ENCODE measurements around the gene DEPDC1B.
A peak's percentile ranks its signal among the peaks of the same experiment; 100 is the strongest.
"Not testable (repeated sequence)": the region's sequence is repeated elsewhere in the genome, so short reads cannot be mapped to it uniquely, and the experiment has no call there.

The DEPDC1B gene

DNA sequence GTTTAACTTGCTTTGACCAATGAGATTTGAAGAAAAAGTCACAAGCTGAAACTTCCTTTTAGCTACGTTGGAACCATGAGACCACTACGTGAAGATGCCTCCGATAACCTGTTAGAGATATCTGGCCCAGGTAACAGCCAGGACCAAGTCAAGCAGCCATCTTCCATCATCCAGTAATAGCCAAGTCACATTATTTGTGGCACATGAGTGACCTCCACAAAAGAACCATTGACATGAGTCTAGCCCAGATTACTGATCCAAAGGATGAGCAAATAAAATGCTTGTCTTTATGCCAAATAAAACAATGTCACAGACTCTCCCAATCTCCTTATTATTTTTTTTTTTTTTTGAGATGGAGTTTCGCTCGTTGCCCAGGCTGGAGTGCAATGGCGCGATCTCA is 1.6 kb downstream of the DEPDC1B start:
- no peak for DNase-seq

DNA sequence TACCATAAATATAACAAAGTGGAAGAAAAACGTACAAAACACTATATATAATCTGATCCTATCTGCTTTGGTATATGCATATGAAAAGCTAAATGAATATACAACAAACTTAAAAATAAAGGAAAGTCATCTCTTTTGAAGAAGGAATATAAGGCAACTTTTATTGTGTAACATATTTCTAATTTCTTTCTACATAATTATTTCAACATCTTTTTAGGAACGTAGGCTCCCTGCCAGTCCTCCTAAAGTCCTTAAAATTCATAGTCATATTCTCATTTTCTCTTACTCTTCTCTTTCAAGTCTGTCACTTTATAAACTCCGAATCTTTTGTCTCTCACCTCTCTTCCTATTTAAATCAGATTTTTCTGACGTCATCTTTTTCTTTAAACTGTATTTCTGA is 9.6 kb downstream of the DEPDC1B start:
- no peak for DNase-seq

DNA sequence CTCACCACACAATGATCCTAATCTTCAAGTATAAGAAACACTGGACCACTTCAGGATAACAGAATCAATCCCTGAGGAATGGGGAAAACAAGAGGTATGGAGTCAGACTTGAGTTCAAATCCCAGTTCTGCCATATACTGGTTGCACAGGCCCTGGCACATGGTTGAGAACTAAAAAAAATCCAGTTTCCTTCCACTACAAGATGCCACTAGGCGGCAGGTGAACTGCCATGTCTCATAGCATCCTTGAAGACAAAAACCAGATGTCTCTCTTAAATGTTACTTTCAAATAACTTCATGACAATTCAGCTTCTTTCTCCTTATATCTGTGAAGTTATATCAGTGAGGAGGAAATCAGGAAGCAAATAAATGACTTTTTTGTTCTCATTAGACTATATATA is 11.0 kb downstream of the DEPDC1B start:
- DNase-seq, result no peak

DNA sequence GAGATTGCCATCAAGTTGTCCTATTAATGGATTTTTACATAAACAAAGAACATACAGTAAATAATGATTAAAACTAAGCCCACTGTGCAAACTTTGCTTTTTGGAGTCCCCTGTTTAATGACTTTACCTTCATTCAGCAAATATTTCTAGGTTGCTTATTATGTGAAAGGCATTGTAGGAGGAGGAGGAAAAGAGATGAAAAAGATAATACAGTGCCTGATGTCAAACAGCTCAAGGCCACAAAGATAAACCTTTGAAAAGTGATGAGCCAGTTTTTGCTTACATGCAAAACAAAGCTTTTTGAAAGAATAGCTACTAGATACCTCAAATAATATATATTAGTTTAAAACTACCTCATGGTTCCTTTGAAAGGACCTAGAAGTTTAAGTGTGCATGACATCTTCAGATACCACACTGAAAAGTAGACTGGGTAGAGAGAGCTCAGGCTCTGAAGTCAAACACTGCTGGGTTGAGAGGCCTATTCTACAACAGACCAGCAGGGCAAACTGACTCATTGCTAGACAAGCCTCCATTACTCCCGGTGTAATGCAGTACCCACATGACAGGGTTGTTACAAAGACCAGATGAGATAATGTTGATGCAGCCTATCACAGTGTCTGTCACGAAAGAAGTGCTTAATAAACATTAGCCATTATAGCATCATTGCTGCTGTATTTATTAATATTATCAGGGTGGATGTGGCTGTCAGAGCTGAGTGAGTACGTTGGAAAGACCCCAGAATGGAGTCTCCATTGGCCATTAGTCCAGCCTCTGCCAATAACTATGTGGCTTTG is 11.8 kb downstream of the DEPDC1B start:
- DNase-seq, result peak; percentile 2 to 7

DNA sequence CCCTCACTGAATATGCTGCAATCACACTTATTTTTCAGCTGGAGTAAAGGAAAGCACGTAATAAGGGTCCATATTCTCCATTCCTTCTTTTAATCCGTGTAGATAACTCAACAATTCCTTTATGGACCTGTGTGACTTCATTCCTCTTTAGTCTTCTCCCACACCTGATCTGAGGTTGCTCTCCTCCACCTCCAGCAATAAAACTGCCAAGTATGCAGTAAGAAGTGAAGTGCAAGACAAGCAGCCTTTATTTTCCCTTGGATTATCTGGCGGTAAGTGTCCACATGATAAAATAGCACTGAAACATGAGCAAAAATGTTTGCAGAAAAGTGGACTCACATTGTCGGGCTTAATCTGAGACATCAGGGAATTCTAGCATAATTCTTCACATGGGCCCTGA is 13.8 kb downstream of the DEPDC1B start:
- no peak for DNase-seq

DNA sequence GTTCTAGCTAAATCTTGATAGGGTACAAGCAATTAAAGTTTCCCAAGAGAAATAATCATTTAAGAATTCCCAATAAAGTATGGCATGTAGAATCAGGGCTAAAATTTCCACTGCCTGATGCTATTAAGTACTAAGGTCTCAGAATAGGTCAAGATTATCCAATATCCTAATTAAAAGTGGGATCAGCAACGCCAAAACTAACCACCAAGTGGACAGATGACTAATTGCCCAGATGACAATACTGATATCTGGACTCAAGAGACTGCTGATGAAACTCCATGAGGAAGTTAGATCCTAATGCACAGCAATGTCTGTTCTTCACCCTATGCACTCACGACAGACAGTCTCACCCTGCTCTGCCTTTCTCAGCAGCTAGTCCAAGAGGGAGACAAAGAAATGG is 14.3 kb downstream of the DEPDC1B start:
- no peak for DNase-seq

DNA sequence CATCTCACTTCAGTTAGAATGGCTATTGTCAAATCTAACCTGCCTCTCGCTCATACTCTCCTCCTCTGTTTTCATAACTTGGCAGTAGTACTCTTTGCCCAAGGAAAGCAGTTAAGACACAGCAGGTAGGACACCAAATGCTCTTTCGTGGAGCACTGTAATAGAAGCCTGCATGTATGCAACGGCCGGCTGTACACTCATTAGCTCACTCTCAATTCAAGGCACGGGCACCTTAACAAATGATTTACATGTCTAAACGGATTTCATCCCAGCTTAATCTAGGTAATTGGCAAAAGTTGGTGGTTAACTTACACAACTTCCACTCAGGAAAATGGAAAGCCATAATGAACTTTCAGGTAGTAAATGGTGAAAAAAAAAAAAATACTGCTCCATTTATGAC is 14.9 kb downstream of the DEPDC1B start:
- DNase-seq, result no peak

DNA sequence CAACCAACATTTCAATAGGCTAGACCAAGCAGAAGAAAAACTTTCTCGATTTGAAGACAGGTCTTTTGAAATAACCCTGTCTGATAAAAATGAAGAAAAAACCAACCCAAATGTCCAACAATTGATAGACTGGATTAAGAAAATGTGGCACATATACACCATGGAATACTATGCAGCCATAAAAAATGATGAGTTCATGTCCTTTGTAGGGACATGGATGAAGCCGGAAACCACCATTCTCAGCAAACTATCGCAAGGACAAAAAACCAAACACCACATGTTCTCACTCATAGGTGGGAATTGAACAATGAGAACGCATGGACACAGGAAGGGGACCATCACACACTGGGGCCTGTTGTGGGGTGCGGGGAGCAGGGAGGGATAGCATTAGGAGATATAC is 18.0 kb downstream of the DEPDC1B start:
- DNase-seq, result not testable (repeated sequence)

DNA sequence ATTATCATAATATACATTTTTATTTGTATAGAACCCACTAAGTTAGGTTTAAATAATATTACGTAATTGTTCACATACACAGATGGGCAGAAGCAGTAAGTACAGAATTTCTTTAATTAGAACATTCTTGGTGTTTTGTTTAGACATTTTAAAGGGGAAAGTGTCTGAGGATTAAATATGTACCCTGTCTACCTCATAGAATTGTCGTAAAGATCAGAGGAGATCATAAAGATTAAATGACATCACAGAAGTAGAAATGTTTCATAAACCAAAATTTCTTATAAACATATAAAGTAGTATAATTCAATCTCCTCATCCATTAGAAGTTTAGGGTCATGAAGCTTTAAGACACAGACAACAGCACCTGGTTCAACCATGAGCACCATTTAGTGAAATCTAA is 20.1 kb downstream of the DEPDC1B start:
- no peak for DNase-seq

DNA sequence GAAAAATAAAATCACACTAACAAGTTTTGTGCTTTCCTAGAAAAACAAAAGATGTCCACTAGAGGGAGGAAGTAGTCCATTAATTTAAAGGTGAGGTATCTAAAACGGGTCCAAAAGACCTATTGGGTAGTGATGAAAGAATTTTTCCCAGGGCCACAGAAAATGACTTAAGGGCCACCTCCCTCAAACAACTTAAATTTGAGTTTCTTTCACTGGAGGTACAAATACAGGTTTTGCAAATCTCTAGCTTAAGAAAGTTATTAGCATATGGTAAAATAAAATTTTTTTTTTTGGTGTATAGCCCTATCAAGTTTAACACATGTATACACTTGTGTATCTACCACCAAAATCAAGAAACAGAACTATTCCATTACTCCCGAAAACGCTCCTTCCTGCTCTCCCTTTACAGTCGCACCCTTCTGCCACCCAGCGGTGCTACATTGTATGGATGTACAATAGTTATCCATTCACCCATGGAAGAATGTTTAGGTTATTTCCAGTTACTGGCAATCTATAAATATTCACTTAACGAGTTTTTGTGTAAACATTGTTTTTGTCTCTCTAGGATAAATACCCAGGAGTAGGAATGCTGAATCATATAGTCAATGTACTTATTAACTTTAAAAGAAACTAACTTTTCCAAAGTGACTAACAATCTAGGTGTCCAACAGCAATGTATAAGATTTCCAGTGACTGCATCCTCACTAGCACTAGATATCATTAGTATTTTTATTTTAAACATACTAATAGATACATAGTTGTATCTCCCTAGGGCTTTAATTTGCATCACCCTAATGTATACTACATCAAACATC is 21.9 kb downstream of the DEPDC1B start:
- DNase-seq, result peak in 1 of 2 experiments; percentile 14

DNA sequence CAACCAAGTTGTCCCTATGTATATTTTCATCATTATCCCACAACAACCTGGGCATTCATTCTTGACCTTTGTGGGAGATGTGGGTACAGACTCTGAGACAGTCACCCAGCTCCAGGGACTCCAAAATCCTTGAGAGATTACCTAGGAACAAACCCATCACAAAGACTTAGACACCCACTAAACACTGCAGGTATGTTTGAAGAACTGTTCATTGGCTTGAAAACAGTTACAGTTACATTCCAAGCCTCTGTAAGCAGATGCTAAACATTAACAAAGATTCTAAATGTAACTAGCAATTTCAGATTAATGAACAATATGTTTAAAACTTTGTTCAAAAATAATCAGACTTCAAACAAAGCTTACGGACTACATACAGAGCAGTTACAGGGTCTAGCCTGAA is 24.7 kb downstream of the DEPDC1B start:
- no peak for DNase-seq

DNA sequence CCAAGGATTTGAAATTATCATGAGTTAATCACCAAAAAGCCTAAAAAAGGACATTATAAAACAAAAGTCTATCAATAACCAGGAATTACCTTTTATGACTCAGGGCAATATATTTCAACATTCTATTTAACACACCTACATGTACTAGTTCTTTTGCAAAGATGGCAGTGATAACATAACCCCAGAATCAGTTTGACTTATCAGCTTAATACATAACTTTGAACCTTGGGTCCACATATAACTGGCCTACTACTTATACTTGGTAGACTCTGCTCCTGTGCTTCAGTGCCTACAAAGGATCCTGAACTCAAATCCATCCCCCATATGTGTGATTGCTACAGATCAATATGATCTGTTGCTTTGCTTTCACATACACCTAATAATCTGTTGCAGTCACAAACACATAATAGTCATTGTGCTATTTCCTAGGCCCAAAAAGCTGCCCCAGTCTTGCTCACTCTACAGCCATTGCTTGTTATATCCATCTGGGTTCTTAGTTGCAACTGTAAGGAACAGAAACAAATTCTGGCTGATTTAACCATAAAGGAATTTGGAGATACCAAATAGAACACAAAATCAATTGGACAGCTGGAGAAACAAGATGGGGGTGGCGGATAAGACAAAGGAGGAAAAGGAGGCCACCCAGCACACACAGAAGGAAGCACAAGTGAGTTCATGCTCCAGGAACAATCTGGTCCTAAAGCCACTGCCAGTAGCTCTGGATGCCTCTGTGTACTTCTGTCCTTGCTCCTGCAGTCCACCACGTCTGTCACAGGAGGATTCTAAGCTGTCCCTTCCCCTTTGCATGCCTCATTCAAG is 25.5 kb downstream of the DEPDC1B start:
- no peak for DNase-seq

DNA sequence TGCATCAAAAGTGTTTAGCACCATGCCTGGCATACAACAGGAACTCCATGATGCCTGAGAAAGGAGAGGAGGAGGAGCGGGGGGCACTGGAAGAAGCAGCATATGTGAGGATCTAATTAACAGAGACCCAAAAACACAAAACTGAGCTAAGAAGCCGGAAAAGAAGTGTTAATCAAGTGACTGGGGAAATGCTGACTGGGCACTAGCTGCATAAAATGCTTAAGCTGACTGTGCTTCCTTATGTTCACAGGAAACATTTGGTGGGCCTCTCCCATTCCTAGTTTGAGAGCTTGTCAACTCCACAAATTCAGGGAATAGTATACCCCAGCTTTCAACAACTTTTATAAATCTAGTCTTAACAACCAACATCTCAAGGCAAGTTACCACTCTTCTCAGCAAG is 26.6 kb downstream of the DEPDC1B start:
- DNase-seq, result no peak

DNA sequence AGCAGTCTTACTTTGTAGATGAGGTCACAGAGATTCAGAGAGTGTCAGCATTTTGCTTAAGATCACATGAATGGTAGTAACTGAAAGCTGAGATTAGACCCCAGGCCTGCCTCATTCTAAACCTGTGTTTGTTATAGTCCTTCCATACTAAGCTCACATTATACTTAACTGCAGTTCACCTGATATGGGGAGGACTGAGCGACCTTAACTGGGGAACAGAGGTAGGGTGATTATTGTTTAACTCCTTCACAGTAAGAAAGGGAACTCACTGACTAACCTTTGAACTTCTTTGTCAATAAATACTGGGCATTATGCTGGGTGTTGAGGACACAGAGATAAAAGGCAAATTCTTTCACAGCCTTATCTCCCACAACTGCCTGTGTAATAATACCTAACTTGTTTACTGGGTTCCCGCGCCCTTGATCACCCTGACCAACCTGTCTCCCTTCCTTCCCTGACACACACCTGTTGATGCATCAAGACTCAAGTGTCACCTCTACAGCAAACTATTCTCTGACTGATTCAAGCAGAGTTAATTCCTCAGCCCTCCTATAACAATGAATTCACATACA is 27.2 kb downstream of the DEPDC1B start:
- DNase-seq, result no peak

DNA sequence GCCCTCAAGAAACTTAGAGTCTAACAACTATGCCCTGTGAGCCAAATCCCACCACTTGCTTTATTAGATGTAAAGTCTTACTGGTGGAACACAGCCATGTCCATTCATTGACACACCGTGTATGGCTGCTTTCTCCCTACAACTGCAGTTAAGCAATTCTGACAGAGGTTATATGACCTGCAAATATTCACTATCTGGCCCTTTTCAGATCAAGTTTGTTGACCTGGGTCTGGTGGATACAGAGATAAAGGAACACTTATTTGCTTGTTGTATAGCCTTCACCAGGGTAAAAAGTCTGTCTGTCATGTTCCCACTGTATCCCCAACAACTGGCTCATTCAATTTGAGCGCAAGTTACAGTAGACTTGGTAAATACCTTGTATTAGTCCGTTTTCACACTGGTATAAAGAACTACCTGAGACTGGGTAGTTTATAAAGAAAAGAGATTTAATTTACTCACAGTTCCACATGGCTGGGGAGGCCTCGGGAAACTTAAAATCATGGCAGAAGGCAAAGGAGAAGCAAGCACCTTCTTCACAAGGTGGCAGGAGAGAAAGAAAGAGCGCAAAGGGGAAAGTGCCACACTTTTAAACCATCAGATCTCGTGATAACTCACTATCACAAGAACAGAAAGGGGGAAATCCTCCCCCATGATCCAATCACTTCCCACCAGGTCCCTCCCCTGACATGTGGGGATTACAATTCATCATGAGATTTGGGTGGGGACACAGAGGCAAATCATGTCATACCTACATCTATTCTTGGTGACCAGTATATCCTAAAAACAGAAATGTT is 27.9 kb downstream of the DEPDC1B start:
- no peak for DNase-seq

DNA sequence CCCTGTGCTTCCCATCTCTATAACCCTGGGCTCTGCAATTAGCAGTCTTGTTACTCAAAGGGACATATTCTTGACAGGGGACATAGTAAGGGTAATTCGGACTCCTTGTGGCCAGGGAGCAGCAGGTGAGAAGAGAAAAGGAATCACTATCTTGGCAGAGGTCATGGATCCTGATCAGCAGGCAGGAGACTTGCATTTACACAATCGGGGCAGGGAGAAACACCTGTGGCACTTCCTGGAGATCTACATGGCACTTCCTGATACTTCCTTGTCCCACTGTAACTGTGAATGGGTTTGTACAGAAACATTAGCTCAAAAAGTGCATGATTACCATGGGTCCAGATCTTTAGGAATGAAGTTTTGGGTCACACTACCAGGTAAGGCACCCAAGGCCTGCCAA is 29.2 kb downstream of the DEPDC1B start:
- no peak for DNase-seq

DNA sequence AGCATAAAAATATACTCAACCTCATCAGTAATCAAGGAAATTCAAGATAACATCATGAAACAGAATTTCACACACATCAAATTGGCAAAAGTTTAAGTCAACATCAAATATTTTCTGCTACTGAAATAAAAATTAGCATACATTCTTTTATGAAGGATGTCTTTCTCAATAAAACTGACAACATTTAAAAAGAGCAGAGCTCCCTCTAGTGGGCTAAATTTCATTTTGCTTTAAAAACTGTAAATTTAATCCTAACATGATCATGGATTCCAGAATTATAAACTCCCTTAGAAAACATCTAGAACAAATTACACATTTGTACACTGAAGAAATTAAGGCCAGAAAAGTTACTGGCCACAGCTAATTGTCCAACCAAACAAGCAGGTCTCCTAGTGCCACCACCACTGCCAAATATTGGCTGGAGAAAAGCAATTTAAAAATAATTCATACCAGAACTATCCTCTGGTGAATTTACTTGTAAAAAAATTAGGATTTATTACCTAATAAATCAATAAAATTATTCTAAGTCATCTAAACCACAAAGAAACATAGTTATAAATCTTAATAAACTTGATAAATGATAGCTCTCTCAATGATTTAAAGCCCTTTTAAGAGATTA is 31.2 kb downstream of the DEPDC1B start:
- peak; percentile 8 to 14 for DNase-seq

DNA sequence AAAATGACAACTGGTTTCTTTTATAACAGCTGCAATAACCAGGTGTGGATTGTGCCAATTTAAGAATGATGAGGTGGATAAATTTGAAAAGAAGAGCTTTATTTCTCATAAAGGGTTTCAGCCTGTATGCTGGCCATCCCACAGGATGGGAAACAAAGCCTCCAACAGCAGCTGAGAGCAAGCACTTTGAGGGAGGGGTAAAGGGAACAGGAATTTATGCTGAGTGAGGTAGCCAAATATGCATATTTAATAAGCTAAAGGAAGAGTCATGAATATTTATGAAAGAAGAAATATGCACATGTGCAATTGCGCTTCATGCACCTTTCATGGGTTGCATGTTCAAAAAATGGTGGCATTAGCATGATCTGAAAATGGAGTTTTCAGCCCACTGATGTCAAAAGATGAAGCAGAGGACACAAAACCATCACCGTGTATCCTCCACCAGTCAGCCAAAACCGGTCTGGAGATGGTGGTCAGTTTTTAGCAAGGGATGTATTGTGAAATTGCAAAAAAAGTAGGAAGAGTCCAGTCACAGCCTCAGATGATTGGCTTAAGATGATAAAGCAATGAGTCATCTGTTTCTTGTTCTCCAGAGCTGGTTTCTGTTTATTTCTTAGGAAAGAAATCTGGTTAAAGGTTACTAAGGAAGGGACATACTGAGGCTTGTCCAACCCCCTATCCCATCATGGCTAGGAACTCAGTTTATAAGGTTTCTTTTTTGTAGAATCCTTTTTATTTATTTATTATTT is 47.9 kb downstream of the DEPDC1B start:
- no peak for DNase-seq

DNA sequence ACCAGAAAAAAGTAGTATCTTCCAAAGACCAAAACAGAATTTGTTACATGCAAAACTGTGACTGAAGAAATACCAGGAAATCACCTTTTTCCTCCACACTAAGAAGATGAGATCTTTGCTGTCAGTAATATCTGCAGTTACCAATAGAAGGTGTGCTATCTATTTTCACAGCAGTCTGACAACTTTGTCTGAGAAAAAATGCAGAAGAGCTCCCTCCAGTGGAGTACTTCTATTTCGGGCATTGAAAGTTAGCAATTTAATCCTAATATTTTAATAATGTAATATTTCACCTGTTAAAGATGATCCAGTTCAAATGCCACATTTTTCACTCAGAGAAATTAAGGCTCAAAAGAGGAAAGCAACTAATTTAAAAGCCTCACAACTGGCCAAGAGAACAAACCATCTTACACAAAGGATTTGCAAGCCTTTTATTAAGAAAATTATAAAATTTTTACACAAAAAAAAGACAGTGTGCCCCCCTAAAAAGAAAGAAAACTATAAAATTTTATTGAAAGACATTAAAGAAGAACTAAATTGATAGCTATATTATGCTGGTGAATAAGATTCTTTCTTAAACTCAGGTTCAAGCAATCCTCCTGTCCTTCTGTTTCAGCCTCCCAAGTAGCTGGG is 50.6 kb downstream of the DEPDC1B start:
- DNase-seq, result peak; percentile 29 to 42

DNA sequence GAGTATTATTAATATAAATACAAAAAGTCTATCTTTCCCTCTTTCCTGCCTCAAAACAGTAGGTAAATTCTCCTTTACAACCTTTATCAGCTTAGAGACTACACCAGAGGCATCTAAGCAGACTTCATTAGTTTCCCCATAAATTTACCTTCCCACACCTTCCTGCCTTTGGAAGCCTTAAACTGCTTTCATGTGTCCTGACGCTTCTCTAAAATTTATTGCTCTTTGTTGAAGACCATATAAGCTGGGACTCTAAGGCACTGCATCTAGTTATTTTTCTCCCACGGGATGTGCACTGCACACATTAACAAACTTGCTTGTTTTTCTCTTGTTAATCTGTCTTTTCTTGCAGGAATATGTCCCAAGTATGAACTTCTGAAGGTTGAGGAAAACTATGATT is 51.8 kb downstream of the DEPDC1B start:
- no peak for DNase-seq

DNA sequence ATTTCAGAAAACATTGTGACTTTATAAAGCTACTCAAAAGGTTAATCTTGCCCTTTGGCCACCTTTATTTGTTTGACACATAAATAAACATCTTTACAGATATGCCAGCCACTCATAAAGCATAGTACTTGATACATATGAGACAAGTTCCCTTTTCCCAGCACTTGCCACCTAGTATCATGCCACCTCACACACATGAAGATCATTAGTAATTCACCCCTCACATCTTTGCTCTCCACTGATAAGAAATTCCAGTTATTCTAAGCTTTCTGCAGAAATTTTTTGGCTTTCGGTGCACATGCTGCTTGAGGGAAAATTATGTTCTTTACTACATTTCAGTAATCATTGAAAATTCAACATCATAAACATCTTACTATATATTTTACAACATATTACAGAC is 59.1 kb downstream of the DEPDC1B start:
- no peak for DNase-seq

Data from SHP77 (cell line).